ENCODE data around the gene STK26. TPM values are rescaled to one million over a fixed set of nuclear protein-coding genes. Genes with fewer than 3 reads are reported as not detected.

STK26 gene
- total RNA-seq, 1 experiment from 2014 or later, result 38.5 TPM

GRCh38 chrX:131985526-131986049 lies 37.5 kb upstream of the STK26 start:
- TF ChIP-seq CTCF (IDR thresholded peaks at IDR 0.05; ENCODE audit: unreplicated experiment), result no peak
- Mint-ChIP-seq H3K4me3 (ENCODE audit: low read depth, unreplicated experiment) (no peak overlapping the region), H3K4me1 (ENCODE audit: low read depth, unreplicated experiment) (no peaks in the 10 kb centered on the region), H3K27me3 (ENCODE audit: unreplicated experiment) (peaks cover 52% of the 10 kb centered on the region), H3K9me3 (ENCODE audit: low read depth, unreplicated experiment) (no peaks in the 10 kb centered on the region), H3K36me3 (ENCODE audit: insufficient read depth, unreplicated experiment) (no peaks in the 10 kb centered on the region), H3K27ac (ENCODE audit: unreplicated experiment) (no peak overlapping the region)
- DNase-seq, result no peak
- no TSS peak for BruUV-seq (replicated peaks)
- CTCF ChIA-PET, result no interaction called here
- intact Hi-C loops (cut with micrococcal nuclease; ENCODE audit: unreplicated experiment), result no loop called here

GRCh38 chrX:131987252-131987651 lies 35.9 kb upstream of the STK26 start:
- H3K4me3 Mint-ChIP-seq (ENCODE audit: low read depth, unreplicated experiment), result no peak overlapping the region
- DNase-seq, result no peak
- no peaks in the 10 kb centered on the region for H3K9me3 Mint-ChIP-seq (ENCODE audit: low read depth, unreplicated experiment)
- intact Hi-C loops (cut with micrococcal nuclease; ENCODE audit: unreplicated experiment), result no loop called here
- H3K27me3 Mint-ChIP-seq (ENCODE audit: unreplicated experiment), result peaks cover 51% of the 10 kb centered on the region
- H3K4me1 Mint-ChIP-seq (ENCODE audit: low read depth, unreplicated experiment), result no peaks in the 10 kb centered on the region
- BruUV-seq (replicated peaks), result no TSS peak
- no peak for TF ChIP-seq CTCF (IDR thresholded peaks at IDR 0.05; ENCODE audit: unreplicated experiment)
- no peak overlapping the region for H3K27ac Mint-ChIP-seq (ENCODE audit: unreplicated experiment)
- CTCF ChIA-PET, result no interaction called here
- H3K36me3 Mint-ChIP-seq (ENCODE audit: insufficient read depth, unreplicated experiment), result no peaks in the 10 kb centered on the region

GRCh38 chrX:131988236-131988635 lies 34.9 kb upstream of the STK26 start:
- H3K9me3 Mint-ChIP-seq (ENCODE audit: low read depth, unreplicated experiment), result no peaks in the 10 kb centered on the region
- CTCF ChIA-PET, result no interaction called here
- no peak for TF ChIP-seq CTCF (IDR thresholded peaks at IDR 0.05; ENCODE audit: unreplicated experiment)
- no peak for DNase-seq
- intact Hi-C loops (cut with micrococcal nuclease; ENCODE audit: unreplicated experiment), result no loop called here
- no peak overlapping the region for H3K4me3 Mint-ChIP-seq (ENCODE audit: low read depth, unreplicated experiment)
- no peak overlapping the region for H3K27ac Mint-ChIP-seq (ENCODE audit: unreplicated experiment)
- H3K36me3 Mint-ChIP-seq (ENCODE audit: insufficient read depth, unreplicated experiment), result no peaks in the 10 kb centered on the region
- no peaks in the 10 kb centered on the region for H3K4me1 Mint-ChIP-seq (ENCODE audit: low read depth, unreplicated experiment)
- H3K27me3 Mint-ChIP-seq (ENCODE audit: unreplicated experiment), result peaks cover 58% of the 10 kb centered on the region
- BruUV-seq (replicated peaks), result no TSS peak

- Mint-ChIP-seq H3K9me3 (ENCODE audit: low read depth, unreplicated experiment) (no peaks in the 10 kb centered on the region), H3K27ac (ENCODE audit: unreplicated experiment) (no peak overlapping the region), H3K27me3 (ENCODE audit: unreplicated experiment) (no peaks in the 10 kb centered on the region), H3K4me1 (ENCODE audit: low read depth, unreplicated experiment) (no peaks in the 10 kb centered on the region), H3K4me3 (ENCODE audit: low read depth, unreplicated experiment) (no peak overlapping the region), H3K36me3 (ENCODE audit: insufficient read depth, unreplicated experiment) (no peaks in the 10 kb centered on the region)
- no peak for DNase-seq
- intact Hi-C loops (cut with micrococcal nuclease; ENCODE audit: unreplicated experiment), result no loop called here
- no peak for TF ChIP-seq CTCF (IDR thresholded peaks at IDR 0.05; ENCODE audit: unreplicated experiment)
- CTCF ChIA-PET, result no interaction called here
- no TSS peak for BruUV-seq (replicated peaks)
Measured at GRCh38 chrX:132001127-132001526, 22.0 kb upstream of the STK26 start.

Data from Calu3 (cell line).